Adrenal gland (tissue), 12 donors: ENCODE measurements around the gene DOCK11. TPM values are rescaled to one million over a fixed set of nuclear protein-coding genes. Genes with fewer than 3 reads are reported as not detected.

Experiments
- DNase-seq, 7 donors: peaks; one replicate each; pipeline ENCODE4 v3.0.0-alpha.2; 2019 to 2020
- H3K27ac ChIP-seq, 5 donors: fragments of 200-600 bp; sonication (generic) in 4 of 5; 1 replicate in 3 of 5; 2 replicates in 2 of 5; pipeline versions ENCODE4 v1.5.1 to v1.8.0; 2016 to 2020; ENCODE audit warnings: mild to moderate bottlenecking in 1 of 5
- H3K27me3 ChIP-seq: fragments of 200-600 bp; 2 replicates; pipeline ENCODE4 v1.8.0; 2021
- H3K36me3 ChIP-seq, 2 donors: fragments of 200-600 bp; replicated peaks in 1 of 2; 1 replicate in 1 of 2; 2 replicates in 1 of 2; pipeline versions ENCODE4 v1.5.1 to v1.8.0; 2018 to 2022
- H3K4me1 ChIP-seq, 2 donors: fragments of 200-600 bp; replicated peaks in 1 of 2; 1 replicate in 1 of 2; 2 replicates in 1 of 2; pipeline versions ENCODE4 v1.5.1 to v1.8.0; 2018 to 2021
- H3K4me3 ChIP-seq, 4 donors: fragments of 200-600 bp; sonication (generic) in 3 of 4; one replicate each; pipeline ENCODE4 v1.5.1; 2016 to 2018
- H3K9me3 ChIP-seq, 3 donors: fragments of 200-600 bp; sonication (generic) in 1 of 3; replicated peaks in 1 of 3; 1 replicate in 2 of 3; 2 replicates in 1 of 3; pipeline versions ENCODE4 v1.5.1 to v1.8.0; 2016 to 2021
- CTCF ChIP-seq, 6 experiments: fragments of 450-650 bp in 4 of 6; fragments of 200-600 bp in 2 of 6; sonication (generic) in 1 of 6; IDR thresholded peaks; 1 replicate in 5 of 6; 2 replicates in 1 of 6; pipeline versions ENCODE4 v1.5.1 to v1.8.0; 2016 to 2021; ENCODE audit warnings: antibody characterized with exemption in 6 of 6, mild to moderate bottlenecking in 2 of 6, moderate library complexity in 1 of 6
- POLR2A ChIP-seq, 2 donors: fragments of 450-650 bp; IDR thresholded peaks; one replicate each; pipeline ENCODE4 v1.6.1; 2017; ENCODE audit warnings: antibody characterized with exemption in 2 of 2, mild to moderate bottlenecking in 2 of 2, moderate library complexity in 1 of 2
- WGBS, 4 donors: extraction: QIAGEN DNeasy Blood & Tissue Kit in 2 of 4; methylation state at CpG; one replicate each; pipeline versions ENCODE4 v1.1.5 to v1.1.7; 2013 to 2017; 5-methylcytosine and 5-hydroxymethylcytosine counted together
- intact Hi-C, 2 donors: fragments of 100-400 bp; cut with DNase I; formaldehyde crosslinking; loops; one replicate each; pipeline versions ENCODE4 v1.14.1 to v1.15.0; 2022 to 2023
- polyA plus RNA-seq, 3 donors: library from polyadenylated mRNA; stranded (reverse); fragments of 200-250 nt in 2 of 3; fragments of 350-450 nt in 1 of 3; fragmentation: Illumina TruSeq in 1 of 3; extraction: RNeasy Lipid Tissue Mini Kit (QIAGEN cat#74804) in 1 of 3; gene quantifications; one replicate each; pipeline ENCODE4 v1.2.3, GENCODE V29; 2013 to 2014
- total RNA-seq, 9 donors: library from RNA; depleted of rRNA in 4 of 9; stranded (reverse); fragments of >200 nt in 4 of 9; fragments of 120-200 nt in 1 of 9; fragmentation: NEBNext Ultra II Directional in 1 of 9; extraction: Animal tissue kit (Norgen Biotek cat#: 25700) in 1 of 9; gene quantifications; one replicate each; pipeline versions ENCODE4 v1.1.0 to v1.2.4, GENCODE V29; 2013 to 2023
- donor health status: healthy with polysubstance abuse.
- donor health status: Bipolar disorder and iron deficiency.
- donor health status: DM: yes; HTN: yes; CAD: no.
- donor health status: DM: no; HTN: no; CAD: no.
- donor health status: DM: no; HTN: no; CAD: no.
- donor health status: DM: yes; HTN: yes; CAD: no.

Gene DOCK11
- total and polyA plus RNA-seq, 12 donors: 4.8 to 28.1 (median 13.2) TPM

GRCh38 chrX:118626346-118626745 is 130.7 kb downstream of the DOCK11 start:
- H3K36me3 ChIP-seq: no peaks in the 10 kb centered on the region
- WGBS, 4 donors: 57 to 87% (median 69%) methylated on average over 4 of the region's 4 CpGs
- DNase-seq: no peak
- H3K27ac ChIP-seq: no peak overlapping the region
- intact Hi-C loops: no loop called here
- no peak overlapping the region for H3K4me3 ChIP-seq
- H3K4me1 ChIP-seq: no peaks in the 10 kb centered on the region
- H3K9me3 ChIP-seq: no peaks in the 10 kb centered on the region
- no peak for TF ChIP-seq CTCF (IDR thresholded peaks at IDR 0.05)
- TF ChIP-seq POLR2A (IDR thresholded peaks at IDR 0.05): no peak
- peaks cover 13% of the 10 kb centered on the region for H3K27me3 ChIP-seq

DNA sequence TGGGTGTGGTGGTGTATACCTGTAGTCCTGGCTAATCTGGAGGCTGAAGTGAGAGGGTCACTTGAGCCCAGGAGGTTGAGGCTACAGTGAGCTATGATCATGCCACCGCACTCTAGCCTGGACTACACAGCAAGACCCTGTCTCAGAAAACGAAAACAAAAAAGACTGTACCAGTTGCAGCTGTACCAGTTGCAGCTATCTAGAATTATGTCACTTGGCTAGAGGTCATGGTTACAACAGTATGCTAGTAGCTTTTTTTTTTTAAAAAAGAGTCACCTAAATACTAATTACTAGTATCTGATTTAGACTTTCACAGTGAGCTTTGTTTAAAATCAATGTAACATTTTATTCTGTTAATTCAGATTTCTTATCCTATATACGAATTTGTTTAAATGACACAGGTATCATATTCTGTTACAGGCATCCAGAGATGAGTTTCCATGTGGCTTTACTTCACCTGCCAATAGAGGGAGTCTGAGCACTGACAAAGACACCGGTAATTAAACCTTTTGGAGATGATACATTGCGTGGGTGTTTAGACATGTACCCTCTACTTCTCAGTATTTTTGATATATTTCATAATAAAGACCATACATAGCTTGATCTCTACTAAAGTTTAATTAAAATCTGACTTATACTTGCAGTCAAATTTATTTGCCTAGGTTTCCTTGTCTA is 131.6 kb downstream of the DOCK11 start:
- H3K27me3 ChIP-seq: peaks cover 13% of the 10 kb centered on the region
- no peaks in the 10 kb centered on the region for H3K36me3 ChIP-seq
- intact Hi-C loops: no loop called here
- H3K27ac ChIP-seq: no peak overlapping the region
- no peak overlapping the region for H3K4me3 ChIP-seq
- H3K9me3 ChIP-seq: no peaks in the 10 kb centered on the region
- H3K4me1 ChIP-seq: no peaks in the 10 kb centered on the region
- WGBS, 4 donors: 42 to 49% (median 44%) methylated on average over 5 of the region's 5 CpGs
- TF ChIP-seq CTCF (IDR thresholded peaks at IDR 0.05) (peak in 3 of 6 experiments; percentile 6 to 32 (median 19)), POLR2A (IDR thresholded peaks at IDR 0.05) (no peak)
- no peak for DNase-seq

DNA sequence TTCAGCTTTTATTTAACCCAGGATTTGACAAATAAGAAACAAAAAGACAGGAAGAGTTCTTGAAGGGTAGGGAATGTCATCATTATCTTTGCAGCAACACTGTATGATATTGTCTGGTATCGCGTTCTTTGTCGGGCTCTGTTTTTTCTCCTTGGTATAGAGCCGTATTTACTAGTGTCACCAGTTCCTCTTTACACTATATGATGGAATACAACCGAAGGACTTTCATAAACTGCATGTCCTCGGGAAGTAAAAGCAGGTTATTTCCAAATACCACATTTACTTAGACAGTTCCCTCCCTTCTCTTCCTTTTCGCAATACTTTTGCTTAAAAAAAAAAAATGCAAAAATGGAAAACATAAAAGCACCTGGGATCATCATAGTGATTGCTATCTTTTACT is 135.2 kb downstream of the DOCK11 start:
- no peak overlapping the region for H3K4me3 ChIP-seq
- no peaks in the 10 kb centered on the region for H3K4me1 ChIP-seq
- WGBS, 4 donors: 71 to 76% (median 76%) methylated on average over 7 of the region's 7 CpGs
- DNase-seq: no peak
- no peaks in the 10 kb centered on the region for H3K36me3 ChIP-seq
- H3K27ac ChIP-seq: no peak overlapping the region
- no peaks in the 10 kb centered on the region for H3K9me3 ChIP-seq
- intact Hi-C loops: no loop called here
- TF ChIP-seq POLR2A (IDR thresholded peaks at IDR 0.05) (no peak), CTCF (IDR thresholded peaks at IDR 0.05) (no peak)
- H3K27me3 ChIP-seq: peaks cover 8% of the 10 kb centered on the region

DNA sequence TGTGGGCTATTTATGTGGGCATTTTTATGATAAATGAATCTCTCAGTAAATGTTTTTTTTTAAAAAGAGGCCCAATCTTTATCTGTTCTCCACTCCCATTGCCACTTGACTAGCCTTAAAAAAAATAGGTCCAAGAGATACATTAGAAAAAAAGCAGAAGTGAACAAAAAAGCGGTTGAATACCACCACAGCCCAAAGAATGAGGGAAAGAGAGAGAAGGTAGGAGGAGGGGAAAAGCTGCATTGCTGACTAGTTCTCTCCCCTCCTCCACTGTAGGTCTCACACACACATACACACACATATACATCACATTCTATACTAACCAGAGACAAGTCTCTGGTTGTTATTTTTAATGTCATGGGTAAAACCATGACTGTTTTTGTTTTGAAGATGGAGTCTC is 136.0 kb downstream of the DOCK11 start:
- 72 to 94% (median 79%) methylated on average over 1 of the region's 1 CpG for WGBS, 4 donors
- no peaks in the 10 kb centered on the region for H3K4me1 ChIP-seq
- peaks cover 13% of the 10 kb centered on the region for H3K27me3 ChIP-seq
- no peak for DNase-seq
- no peak for TF ChIP-seq CTCF (IDR thresholded peaks at IDR 0.05)
- no peak for TF ChIP-seq POLR2A (IDR thresholded peaks at IDR 0.05)
- no peaks in the 10 kb centered on the region for H3K36me3 ChIP-seq
- no peak overlapping the region for H3K4me3 ChIP-seq
- no peak overlapping the region for H3K27ac ChIP-seq
- intact Hi-C loops: no loop called here
- no peaks in the 10 kb centered on the region for H3K9me3 ChIP-seq
